Parathyroid adenoma (tissue), 2 donors: ENCODE results near the gene SHROOM3.

ENCODE experiments used
- H2AFZ ChIP-seq: fragments of 300-600 bp; sonication (generic); one replicate; pipeline ENCODE4 v1.7.0; 2017; ENCODE audit warnings: antibody characterized with exemption, mild to moderate bottlenecking
- H3K27ac ChIP-seq: fragments of 300-600 bp; sonication (generic); one replicate; pipeline ENCODE4 v1.7.0; 2017
- H3K27me3 ChIP-seq: fragments of 300-600 bp; sonication (generic); one replicate; pipeline ENCODE4 v1.7.0; 2017; ENCODE audit warnings: low read length; ENCODE audit not compliant: control insufficient read depth, insufficient read depth
- H3K36me3 ChIP-seq: fragments of 300-600 bp; sonication (generic); one replicate; pipeline ENCODE4 v1.7.0; 2017; ENCODE audit warnings: low read length; ENCODE audit not compliant: control insufficient read depth, insufficient read depth
- H3K4me1 ChIP-seq: fragments of 300-600 bp; sonication (generic); one replicate; pipeline ENCODE4 v1.7.0; 2017; ENCODE audit warnings: control low read depth
- H3K4me2 ChIP-seq: fragments of 300-600 bp; sonication (generic); one replicate; pipeline ENCODE4 v1.7.0; 2017; ENCODE audit warnings: low read length
- H3K4me3 ChIP-seq: fragments of 300-600 bp; sonication (generic); one replicate; pipeline ENCODE4 v1.7.0; 2017; ENCODE audit warnings: low read depth, low read length
- H3K79me2 ChIP-seq: fragments of 300-600 bp; sonication (generic); one replicate; pipeline ENCODE4 v1.7.0; 2017; ENCODE audit warnings: control low read depth
- H3K9ac ChIP-seq: fragments of 300-600 bp; sonication (generic); one replicate; pipeline ENCODE4 v1.7.0; 2017; ENCODE audit warnings: mild to moderate bottlenecking
- H3K9me3 ChIP-seq: fragments of 300-600 bp; sonication (generic); one replicate; pipeline ENCODE4 v1.7.0; 2017; ENCODE audit warnings: low read length; ENCODE audit not compliant: control insufficient read depth
- CTCF ChIP-seq: fragments of 300-600 bp; sonication (generic); IDR thresholded peaks from one replicate; pipeline ENCODE4 v1.7.0; 2017; ENCODE audit warnings: antibody characterized with exemption, mild to moderate bottlenecking
- donor health status: primary hyperparathyroidism.

The SHROOM3 gene

GRCh38 chr4:76809594-76810305 lies 374.7 kb downstream of the SHROOM3 start:
- no peaks in the 10 kb centered on the region for H3K9me3 ChIP-seq
- H3K4me2 ChIP-seq, result no peak overlapping the region
- H3K79me2 ChIP-seq, result no peaks in the 10 kb centered on the region
- no peaks in the 10 kb centered on the region for H3K4me1 ChIP-seq
- no peak overlapping the region for H2AFZ ChIP-seq
- H3K4me3 ChIP-seq, result no peak overlapping the region
- H3K27ac ChIP-seq, result no peak overlapping the region
- TF ChIP-seq CTCF, result no peak
- H3K27me3 ChIP-seq, result no peaks in the 10 kb centered on the region
- no peak overlapping the region for H3K9ac ChIP-seq
- H3K36me3 ChIP-seq, result no peaks in the 10 kb centered on the region

- Histone ChIP-seq H2AFZ (no peak overlapping the region), H3K4me2 (no peak overlapping the region), H3K79me2 (no peaks in the 10 kb centered on the region), H3K27ac (no peak overlapping the region), H3K4me1 (no peaks in the 10 kb centered on the region), H3K9me3 (no peaks in the 10 kb centered on the region), H3K36me3 (no peaks in the 10 kb centered on the region), H3K4me3 (no peak overlapping the region), H3K9ac (no peak overlapping the region), H3K27me3 (no peaks in the 10 kb centered on the region)
- TF ChIP-seq CTCF, result no peak
Measured at GRCh38 chr4:76811604-76812412, 376.8 kb downstream of the SHROOM3 start.

GRCh38 chr4:76813070-76813469 lies 378.0 kb downstream of the SHROOM3 start:
- Histone ChIP-seq H3K9ac (no peak overlapping the region), H3K9me3 (no peaks in the 10 kb centered on the region), H3K4me1 (no peaks in the 10 kb centered on the region), H3K4me3 (no peak overlapping the region), H3K79me2 (no peaks in the 10 kb centered on the region), H3K27me3 (no peaks in the 10 kb centered on the region), H3K4me2 (no peak overlapping the region), H3K27ac (no peak overlapping the region), H3K36me3 (no peaks in the 10 kb centered on the region), H2AFZ (no peak overlapping the region)
- TF ChIP-seq CTCF, result no peak

GRCh38 chr4:76821641-76822040 lies 386.6 kb downstream of the SHROOM3 start:
- Histone ChIP-seq H3K27me3 (no peaks in the 10 kb centered on the region), H3K27ac (no peak overlapping the region), H3K4me2 (no peak overlapping the region), H3K4me1 (no peaks in the 10 kb centered on the region), H3K36me3 (no peaks in the 10 kb centered on the region), H3K9ac (no peak overlapping the region), H3K79me2 (no peaks in the 10 kb centered on the region), H2AFZ (no peak overlapping the region), H3K4me3 (no peak overlapping the region), H3K9me3 (no peaks in the 10 kb centered on the region)
- no peak for TF ChIP-seq CTCF
